HAP-1 (cell line): ENCODE data around the gene ODAD2.

ENCODE experiments used
- DNase-seq, 2 experiments: peaks; one replicate each; pipeline ENCODE4 v3.0.0-alpha.2; 2016 to 2020; ENCODE audit warnings: low spot score in 2 of 2
- H3K27me3 ChIP-seq: fragments of 250-450 bp; sonication (Bioruptor Pico); 2 replicates; pipeline ENCODE4 v1.5.1; 2020; ENCODE audit warnings: low read depth, mild to moderate bottlenecking, moderate library complexity
- H3K36me3 ChIP-seq: fragments of 250-450 bp; sonication (Bioruptor Pico); replicated peaks from 2 replicates; pipeline ENCODE4 v1.5.1; 2020; ENCODE audit warnings: mild to moderate bottlenecking
- H3K4me1 ChIP-seq: fragments of 250-450 bp; sonication (Bioruptor Pico); 2 replicates; pipeline ENCODE4 v1.5.1; 2020; ENCODE audit warnings: mild to moderate bottlenecking
- H3K4me3 ChIP-seq: fragments of 250-450 bp; sonication (Bioruptor Pico); 2 replicates; pipeline ENCODE4 v1.5.1; 2020; ENCODE audit warnings: mild to moderate bottlenecking, moderate library complexity
- H3K9me3 ChIP-seq: fragments of 250-450 bp; sonication (Bioruptor Pico); 2 replicates; pipeline ENCODE4 v1.5.1; 2020; ENCODE audit warnings: mild to moderate bottlenecking, moderate library complexity
- in situ Hi-C: fragments of 300-500 bp; cut with MboI; formaldehyde crosslinking; loops from 3 replicates; pipeline ENCODE4 v1.14.3; 2020; ENCODE audit warnings: low sequenced_read_pairs, inconsistent platforms, mixed read lengths

Gene ODAD2

DNA sequence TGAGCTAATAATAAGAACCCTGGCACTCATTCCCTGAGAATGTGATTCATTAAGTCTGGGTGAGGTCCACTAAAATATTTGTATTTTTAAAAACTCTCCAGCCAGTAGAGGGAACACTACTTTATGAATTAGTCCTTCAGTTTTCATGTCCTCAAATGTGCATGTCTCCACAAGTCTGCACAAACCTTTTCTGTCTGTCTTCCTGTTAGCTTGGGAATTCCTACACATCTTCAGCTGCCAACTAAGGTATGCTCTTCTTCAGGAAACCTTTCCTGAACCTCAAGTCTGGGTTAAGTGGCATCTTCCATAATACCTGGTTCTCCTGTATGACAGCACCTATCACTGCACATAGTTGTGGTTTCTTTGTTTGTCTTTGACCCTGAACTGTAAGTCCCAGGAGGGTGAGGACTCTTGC, 133.7 kb downstream of the ODAD2 start:
- H3K4me1 ChIP-seq: no peaks in the 10 kb centered on the region
- no peak overlapping the region for H3K4me3 ChIP-seq

DNA sequence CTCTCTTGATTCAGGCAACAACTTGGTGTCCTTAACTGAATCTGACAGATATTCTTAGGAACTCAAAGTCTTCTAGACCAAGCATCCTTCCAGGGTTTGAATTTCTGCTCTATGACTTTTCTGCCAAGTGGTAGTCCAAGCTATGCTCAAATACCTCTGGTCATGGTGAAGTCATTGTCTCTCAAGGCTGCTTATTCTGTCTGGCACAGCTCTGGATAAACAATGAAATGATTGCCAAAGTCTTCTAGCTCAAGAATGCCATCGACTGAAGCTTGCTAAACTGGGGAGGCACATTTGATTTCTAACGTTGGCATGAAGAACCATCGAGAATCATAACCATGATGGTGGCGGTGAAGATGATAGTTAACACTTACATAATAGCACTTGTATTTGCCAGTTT, 137.1 kb downstream of the ODAD2 start:
- H3K4me3 ChIP-seq: no peak overlapping the region
- no peak for DNase-seq
- in situ Hi-C loops: no loop called here
- no peaks in the 10 kb centered on the region for H3K9me3 ChIP-seq
- no peaks in the 10 kb centered on the region; the same call in none of the 2 replicates for H3K27me3 ChIP-seq
- no peaks in the 10 kb centered on the region for H3K36me3 ChIP-seq
- peaks cover 6% of the 10 kb centered on the region for H3K4me1 ChIP-seq

More for the DNA sequence above, 133.7 kb downstream of the ODAD2 start:
- no peak for DNase-seq
- H3K9me3 ChIP-seq: no peaks in the 10 kb centered on the region
- in situ Hi-C loops: no loop called here
- no peaks in the 10 kb centered on the region; the same call in 1 of the 2 replicates for H3K27me3 ChIP-seq
- H3K36me3 ChIP-seq: no peaks in the 10 kb centered on the region

DNA sequence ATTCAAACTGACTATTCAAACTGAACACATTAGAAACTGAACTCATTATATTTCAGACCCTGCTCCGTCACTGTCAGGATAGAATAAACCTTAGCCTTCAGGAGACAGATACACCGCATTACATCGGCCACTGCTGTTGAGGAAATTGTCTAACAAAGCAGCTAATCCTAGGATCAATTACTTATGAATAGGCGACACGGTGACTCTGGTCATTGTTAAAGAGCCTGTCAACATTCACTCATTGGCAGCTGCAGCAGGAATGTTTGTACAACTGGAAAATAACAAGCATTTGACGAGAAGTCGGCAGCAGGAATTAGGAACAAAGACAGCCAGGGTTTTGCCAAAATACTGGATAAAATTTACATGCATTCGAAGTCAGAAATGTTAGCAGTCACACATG, 141.3 kb downstream of the ODAD2 start:
- DNase-seq: peak; percentile 61 to 83
- H3K4me3 ChIP-seq: no peak overlapping the region
- H3K4me1 ChIP-seq: peaks cover 6% of the 10 kb centered on the region
- H3K27me3 ChIP-seq: peaks cover 14% of the 10 kb centered on the region
- H3K9me3 ChIP-seq: no peaks in the 10 kb centered on the region
- in situ Hi-C loops: no loop called here
- no peaks in the 10 kb centered on the region for H3K36me3 ChIP-seq

DNA sequence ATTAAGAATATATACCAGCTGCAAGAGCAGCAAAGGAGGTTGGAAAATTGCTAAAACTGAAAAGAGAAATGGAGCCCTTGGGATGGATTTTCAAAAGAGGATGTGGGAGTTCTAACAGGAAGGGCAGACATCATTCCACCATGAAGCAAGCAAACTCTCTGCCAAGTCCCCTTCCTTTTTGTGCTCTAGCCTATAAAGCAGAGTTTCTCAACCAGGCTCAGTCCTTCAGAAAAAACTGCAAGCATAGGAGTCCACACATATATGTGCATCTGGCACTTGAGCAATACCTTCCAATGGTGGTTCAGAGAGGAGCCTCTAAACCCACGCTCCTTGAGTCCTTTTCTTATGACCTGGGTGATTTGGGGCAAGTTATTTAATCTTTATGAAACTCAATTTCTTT, 154.7 kb downstream of the ODAD2 start:
- no peak overlapping the region for H3K4me3 ChIP-seq
- in situ Hi-C loops: no loop called here
- no peaks in the 10 kb centered on the region for H3K36me3 ChIP-seq
- H3K9me3 ChIP-seq: no peaks in the 10 kb centered on the region
- DNase-seq: no peak
- no peaks in the 10 kb centered on the region for H3K4me1 ChIP-seq
- H3K27me3 ChIP-seq: no peaks in the 10 kb centered on the region

DNA sequence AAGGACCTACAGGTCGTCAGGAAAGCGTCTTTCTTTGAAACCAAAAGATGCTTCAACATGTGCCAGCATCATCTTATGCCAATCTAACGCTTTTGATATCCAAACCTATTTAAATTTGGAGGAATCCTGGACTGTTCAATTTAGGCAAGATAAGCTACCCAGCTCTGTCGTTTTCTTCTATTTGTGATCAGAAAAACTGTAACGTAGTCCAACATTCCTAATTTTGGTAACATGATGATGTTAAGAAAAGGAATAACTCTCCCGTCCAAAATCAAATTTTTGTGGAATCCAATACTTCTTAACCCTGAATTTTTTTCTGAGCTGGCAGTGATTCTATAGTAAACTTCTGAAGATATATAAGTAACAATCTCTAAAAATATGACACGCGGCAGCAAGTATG, 160.0 kb downstream of the ODAD2 start:
- H3K4me3 ChIP-seq: no peak overlapping the region
- no peak for DNase-seq
- no peaks in the 10 kb centered on the region for H3K4me1 ChIP-seq
- no peaks in the 10 kb centered on the region for H3K27me3 ChIP-seq
- in situ Hi-C loops: no loop called here
- H3K36me3 ChIP-seq: no peaks in the 10 kb centered on the region
- no peaks in the 10 kb centered on the region for H3K9me3 ChIP-seq

DNA sequence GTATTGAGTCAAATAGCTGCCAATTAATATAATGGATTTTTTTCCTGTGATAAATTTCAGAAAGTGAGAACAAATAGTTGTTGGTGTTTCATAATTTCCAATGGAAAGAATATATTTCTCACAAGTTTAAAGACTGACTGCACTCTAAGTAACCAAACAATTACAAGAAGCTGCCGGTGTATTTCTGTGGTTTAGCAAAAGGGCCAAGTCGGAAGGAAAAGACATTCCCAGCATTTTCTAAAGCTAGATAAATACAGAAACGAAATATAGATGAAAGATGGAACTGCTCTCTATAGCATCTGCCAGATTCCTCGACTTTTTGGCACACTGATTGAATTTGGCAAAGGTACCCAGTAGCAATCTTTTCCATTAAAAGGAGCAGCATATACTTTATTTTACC, 160.5 kb downstream of the ODAD2 start:
- Histone ChIP-seq H3K9me3 (no peaks in the 10 kb centered on the region), H3K4me1 (no peaks in the 10 kb centered on the region), H3K27me3 (no peaks in the 10 kb centered on the region), H3K36me3 (no peaks in the 10 kb centered on the region), H3K4me3 (no peak overlapping the region)
- in situ Hi-C loops: no loop called here
- DNase-seq: no peak

DNA sequence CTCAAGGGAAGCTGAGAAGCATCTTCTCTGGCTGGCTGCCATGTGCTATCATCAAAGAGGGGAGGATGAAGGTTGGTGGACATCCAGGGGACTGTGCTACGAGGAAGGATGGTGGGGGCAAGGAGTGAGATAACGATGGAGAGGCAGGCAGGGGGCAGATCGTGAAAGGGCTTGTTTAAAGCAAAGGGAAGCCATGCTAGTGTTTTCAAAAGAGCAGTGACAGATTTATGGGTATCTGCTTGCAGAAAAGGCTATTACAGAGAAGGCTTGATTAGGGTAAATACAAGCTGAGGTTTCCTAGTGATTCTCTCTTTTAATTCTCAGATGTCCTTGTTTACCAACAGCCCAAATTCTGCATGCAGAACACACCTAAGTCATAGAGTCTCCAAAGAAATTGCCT, 164.4 kb downstream of the ODAD2 start:
- Histone ChIP-seq H3K4me1 (no peaks in the 10 kb centered on the region), H3K9me3 (no peaks in the 10 kb centered on the region), H3K4me3 (no peak overlapping the region), H3K36me3 (no peaks in the 10 kb centered on the region), H3K27me3 (no peaks in the 10 kb centered on the region)
- DNase-seq: no peak
- in situ Hi-C loops: no loop called here

DNA sequence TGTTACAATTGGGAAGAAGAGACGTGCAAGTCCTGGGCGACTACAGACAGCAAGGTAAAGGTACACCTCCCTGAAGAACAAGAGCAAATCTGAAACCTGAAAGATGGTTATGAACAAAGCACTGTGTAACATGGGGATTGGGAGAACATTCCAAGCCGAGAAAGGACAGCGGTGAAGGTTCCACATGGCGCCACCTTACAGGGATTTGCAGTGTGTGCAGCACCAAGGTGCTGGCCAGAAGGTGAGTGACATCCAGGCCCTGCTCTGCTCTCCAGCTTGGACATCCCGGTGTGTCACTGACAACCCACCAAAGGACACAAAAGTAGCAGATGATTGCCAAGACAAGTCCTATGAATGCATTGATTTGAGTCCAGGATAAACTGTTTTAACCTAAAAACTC, 165.1 kb downstream of the ODAD2 start:
- Histone ChIP-seq H3K27me3 (no peaks in the 10 kb centered on the region), H3K36me3 (no peaks in the 10 kb centered on the region), H3K4me3 (no peak overlapping the region), H3K4me1 (no peaks in the 10 kb centered on the region), H3K9me3 (no peaks in the 10 kb centered on the region)
- no peak for DNase-seq
- in situ Hi-C loops: no loop called here

DNA sequence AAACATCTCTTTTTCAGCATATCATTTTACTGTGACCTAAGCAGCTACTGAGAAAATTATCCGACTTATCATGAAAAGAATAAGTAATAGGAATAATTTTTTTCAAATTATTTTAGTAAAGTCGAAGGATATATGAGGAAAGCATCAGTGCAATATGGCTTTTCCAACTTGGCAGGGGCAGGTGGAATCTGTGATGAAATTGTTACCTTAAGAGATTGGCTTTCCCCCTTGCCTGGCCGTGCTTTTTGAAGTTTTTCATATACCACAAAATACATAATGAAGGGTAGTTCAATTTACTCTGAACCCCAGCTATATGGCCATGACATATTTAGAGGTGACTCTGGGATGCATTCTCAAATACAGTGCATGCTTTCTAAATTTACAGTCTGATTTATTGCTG, 166.1 kb downstream of the ODAD2 start:
- Histone ChIP-seq H3K4me1 (no peaks in the 10 kb centered on the region), H3K36me3 (no peaks in the 10 kb centered on the region), H3K4me3 (no peak overlapping the region), H3K9me3 (no peaks in the 10 kb centered on the region), H3K27me3 (no peaks in the 10 kb centered on the region)
- no peak for DNase-seq
- in situ Hi-C loops: no loop called here

DNA sequence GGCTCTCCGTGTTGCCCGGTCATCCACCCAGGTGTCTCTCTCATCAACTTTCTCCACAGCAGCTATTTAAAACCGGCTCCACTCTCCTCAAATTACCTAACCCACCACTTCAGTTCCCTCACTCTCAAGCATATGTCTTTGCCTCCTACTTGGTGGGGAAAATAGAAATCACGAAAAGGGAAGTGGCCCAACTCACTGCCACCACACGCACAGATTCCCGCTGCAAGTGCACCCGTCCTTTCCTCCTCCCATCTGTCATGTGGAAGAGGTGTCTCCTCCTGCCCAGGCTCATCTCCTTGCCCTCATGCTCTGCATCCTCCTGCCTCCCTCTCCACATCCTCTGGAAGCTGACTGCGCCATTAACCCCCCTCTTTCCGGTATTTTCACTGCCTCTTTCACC, 172.5 kb downstream of the ODAD2 start:
- Histone ChIP-seq H3K36me3 (no peaks in the 10 kb centered on the region), H3K4me3 (no peak overlapping the region), H3K4me1 (no peaks in the 10 kb centered on the region), H3K9me3 (no peaks in the 10 kb centered on the region), H3K27me3 (no peaks in the 10 kb centered on the region; the same call in 1 of the 2 replicates)
- in situ Hi-C loops: no loop called here
- DNase-seq: no peak

DNA sequence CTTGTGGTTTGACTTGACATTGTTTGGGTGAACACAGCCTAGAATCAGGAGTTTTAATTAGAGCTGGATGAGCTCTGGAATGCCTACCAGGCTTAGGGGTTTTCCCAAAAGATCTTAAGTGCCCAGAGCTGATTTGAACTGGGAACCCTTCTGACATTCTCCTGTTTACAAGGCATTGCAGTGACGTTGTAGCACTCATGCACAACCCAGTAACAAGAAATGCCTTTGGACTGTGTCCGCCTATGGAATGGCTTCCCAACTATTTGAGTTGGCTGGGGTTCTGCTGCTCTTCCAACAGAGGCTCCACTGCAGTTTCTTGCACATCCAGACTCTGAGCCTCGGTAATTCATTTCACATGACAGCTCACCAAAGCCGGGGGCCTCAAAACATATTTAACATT, 176.6 kb downstream of the ODAD2 start:
- no peak overlapping the region for H3K4me3 ChIP-seq
- no peak for DNase-seq
- H3K36me3 ChIP-seq: no peaks in the 10 kb centered on the region
- H3K4me1 ChIP-seq: no peaks in the 10 kb centered on the region
- no peaks in the 10 kb centered on the region; the same call in 1 of the 2 replicates for H3K27me3 ChIP-seq
- in situ Hi-C loops: no loop called here
- H3K9me3 ChIP-seq: no peaks in the 10 kb centered on the region

DNA sequence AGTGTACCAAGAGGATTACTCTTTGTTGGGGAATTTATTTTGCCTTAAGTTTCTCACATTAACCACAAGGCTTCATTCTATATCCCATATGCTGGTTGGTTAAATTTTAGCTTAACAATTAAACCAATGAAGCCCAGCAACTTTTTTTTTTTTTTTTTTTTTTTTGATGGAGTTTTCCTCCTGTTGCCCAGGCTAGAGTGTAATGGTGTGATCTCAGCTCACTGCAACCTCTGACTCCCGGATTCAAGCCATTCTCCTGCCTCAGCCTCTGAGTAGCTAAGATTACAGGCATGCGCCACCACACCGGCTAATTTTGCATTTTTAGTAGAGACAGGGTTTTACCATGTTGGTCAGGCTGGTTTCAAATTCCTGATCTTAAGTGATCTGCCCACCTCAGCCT, 178.2 kb downstream of the ODAD2 start:
- no peaks in the 10 kb centered on the region for H3K9me3 ChIP-seq
- in situ Hi-C loops: no loop called here
- no peak for DNase-seq
- no peak overlapping the region for H3K4me3 ChIP-seq
- H3K27me3 ChIP-seq: no peaks in the 10 kb centered on the region; the same call in 1 of the 2 replicates
- no peaks in the 10 kb centered on the region for H3K36me3 ChIP-seq
- H3K4me1 ChIP-seq: no peaks in the 10 kb centered on the region

DNA sequence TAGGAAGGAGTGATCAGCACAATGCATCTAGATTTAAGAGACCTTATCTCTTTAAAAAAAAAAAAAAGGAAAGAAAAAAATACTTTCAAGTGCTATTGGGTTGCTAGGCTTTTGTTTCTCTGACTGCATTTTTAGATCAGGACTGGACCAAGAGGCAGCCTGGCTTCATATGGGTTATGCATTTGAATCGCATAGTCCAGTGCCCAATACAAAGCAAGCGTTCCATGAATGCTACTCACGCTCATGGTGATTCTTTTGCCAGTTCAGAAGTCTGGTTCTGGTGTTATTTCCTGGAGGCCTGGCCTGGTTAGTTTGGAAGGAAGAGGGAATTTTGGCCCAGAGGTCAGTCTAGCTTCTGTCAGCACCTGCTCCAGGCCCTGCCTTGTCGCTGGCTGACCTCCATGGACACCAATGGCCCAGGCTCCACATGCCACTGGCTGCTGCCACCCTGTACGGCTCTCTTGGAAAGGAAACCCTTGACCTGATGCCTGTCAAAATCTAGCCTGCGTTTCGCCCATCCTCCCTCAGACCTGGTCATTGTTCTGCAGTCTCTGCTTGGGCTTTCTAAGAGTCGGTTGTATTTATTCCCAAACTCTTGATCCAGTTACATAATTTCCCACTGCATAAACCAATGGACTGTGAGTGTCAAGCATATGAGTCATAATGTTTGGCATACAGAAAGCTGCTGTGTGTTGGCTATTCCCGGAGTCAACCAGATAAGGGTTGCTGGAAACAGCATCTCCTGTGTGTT, 178.9 kb downstream of the ODAD2 start:
- Histone ChIP-seq H3K4me3 (no peak overlapping the region), H3K36me3 (no peaks in the 10 kb centered on the region), H3K9me3 (no peaks in the 10 kb centered on the region), H3K27me3 (no peaks in the 10 kb centered on the region), H3K4me1 (no peaks in the 10 kb centered on the region)
- in situ Hi-C loops: no loop called here
- DNase-seq: no peak

DNA sequence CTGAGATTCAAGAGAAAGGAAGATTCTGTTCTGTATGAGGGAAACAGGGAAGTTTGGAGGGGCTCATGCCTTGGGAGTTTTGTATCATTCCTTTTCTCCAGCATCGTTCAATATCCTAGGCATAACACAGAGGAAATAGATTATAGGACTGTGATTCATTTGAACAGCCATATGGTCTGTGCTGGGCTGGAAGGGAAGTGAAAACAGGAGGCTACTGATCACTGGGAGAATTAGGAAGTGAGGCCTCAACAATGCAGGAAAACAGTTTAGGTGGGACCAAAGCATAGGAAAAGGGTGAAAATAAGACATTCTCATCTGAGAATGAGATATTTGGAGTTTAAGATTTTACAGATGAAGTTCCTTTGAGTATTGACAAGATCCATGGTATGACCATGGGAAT, 182.6 kb downstream of the ODAD2 start:
- H3K9me3 ChIP-seq: no peaks in the 10 kb centered on the region
- H3K36me3 ChIP-seq: no peaks in the 10 kb centered on the region
- H3K4me3 ChIP-seq: no peak overlapping the region
- H3K27me3 ChIP-seq: no peaks in the 10 kb centered on the region
- in situ Hi-C loops: no loop called here
- DNase-seq: no peak
- H3K4me1 ChIP-seq: no peaks in the 10 kb centered on the region

DNA sequence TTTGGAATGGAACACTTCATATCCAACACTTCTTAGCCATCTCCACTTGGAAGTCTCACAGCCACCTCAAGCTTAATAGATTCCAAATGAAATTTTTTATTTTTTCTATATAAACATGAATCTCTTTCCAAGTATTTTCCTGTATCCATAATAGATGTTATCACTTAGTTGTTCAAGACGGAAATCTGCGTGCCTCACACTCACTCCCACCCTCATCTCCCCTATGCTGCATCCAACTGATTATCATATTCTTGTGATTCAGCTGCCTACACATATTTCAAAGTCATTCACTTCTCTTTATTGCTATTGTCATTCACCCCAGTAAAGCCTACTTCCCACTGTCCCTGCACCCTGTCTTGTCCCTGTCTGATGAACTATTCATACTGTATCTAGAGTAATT, 183.0 kb downstream of the ODAD2 start:
- Histone ChIP-seq H3K4me3 (no peak overlapping the region), H3K36me3 (no peaks in the 10 kb centered on the region), H3K27me3 (no peaks in the 10 kb centered on the region), H3K9me3 (no peaks in the 10 kb centered on the region), H3K4me1 (no peaks in the 10 kb centered on the region)
- DNase-seq: no peak
- in situ Hi-C loops: no loop called here
